HG03039 (cell line): Measurements from ENCODE around the gene CCDC175.

Experiments
- ATAC-seq: cut with Tn5 transposase; IDR thresholded peaks from one replicate; pipeline ENCODE4 v1.9.1; 2021; ENCODE audit warnings: mild to moderate bottlenecking, moderate library complexity; ENCODE audit not compliant: unreplicated experiment

The CCDC175 gene

GRCh38 chr14:59576332-59577294 is at the start of gene CCDC175:
TSS of gene CCDC175 (minus strand) at chr14:59576812. CDS start at chr14:59576775, 37 bp downstream.
- peak; percentile 95 for ATAC-seq

GRCh38 chr14:59622631-59623030 is 46.0 kb upstream of the CCDC175 start:
- ATAC-seq: no peak

DNA sequence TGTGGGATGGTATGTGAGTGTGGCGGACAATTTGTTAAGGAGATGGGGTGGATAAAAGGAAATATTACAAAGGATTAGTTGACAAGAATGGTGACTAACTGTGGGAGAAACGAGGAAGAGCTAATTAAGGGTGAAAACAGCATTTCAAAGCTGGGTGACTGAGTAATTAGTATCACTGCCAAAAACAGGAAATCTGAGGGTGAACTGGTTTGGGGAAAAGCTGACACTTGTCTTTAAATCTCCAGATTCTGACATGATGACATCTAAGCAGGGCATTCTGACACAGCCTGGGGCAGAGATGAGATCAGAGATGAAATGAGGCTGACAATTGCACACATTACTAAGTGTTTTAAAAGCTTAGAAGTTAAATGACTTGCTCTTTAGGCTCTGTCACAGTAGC is 42.4 kb upstream of the CCDC175 start:
- ATAC-seq: no peak

- ATAC-seq: no peak
These were observed 24.4 kb upstream of the CCDC175 start for GRCh38 chr14:59601056-59601455.

DNA sequence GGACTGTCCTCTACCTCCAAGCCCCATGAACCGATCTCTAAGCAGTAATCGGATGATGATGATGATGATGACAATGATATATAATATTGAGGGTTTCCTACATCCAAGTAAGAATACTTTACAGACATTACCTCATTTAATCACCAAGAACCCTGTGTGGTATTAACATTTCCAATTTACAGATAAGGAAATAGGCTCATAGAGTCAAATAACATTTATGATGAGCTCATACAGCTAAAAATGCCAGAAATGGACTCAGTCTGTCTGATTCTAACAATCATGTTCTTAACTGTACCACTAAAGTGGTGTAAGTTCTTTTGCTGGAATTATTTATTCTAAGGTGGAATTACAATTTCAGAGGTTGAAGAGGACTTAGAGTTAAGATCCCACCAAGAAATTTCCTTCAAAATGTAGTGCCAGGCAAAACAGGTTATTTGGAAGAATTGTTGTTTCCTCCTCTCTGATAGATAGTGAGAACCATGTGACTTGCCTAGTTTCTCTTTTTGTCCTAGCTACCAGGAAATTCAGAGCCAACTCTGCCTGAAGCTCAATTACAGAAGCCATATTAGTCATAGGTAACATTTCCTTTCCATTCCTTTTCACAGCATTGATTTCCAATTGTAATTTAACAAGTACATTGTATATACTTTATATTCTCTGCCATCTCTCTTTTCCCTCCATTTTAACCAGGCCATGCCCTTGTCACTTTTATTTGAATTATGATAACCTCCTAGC is 23.8 kb upstream of the CCDC175 start:
- no peak for ATAC-seq

GRCh38 chr14:59595071-59595470 is 18.5 kb upstream of the CCDC175 start:
- no peak for ATAC-seq

DNA sequence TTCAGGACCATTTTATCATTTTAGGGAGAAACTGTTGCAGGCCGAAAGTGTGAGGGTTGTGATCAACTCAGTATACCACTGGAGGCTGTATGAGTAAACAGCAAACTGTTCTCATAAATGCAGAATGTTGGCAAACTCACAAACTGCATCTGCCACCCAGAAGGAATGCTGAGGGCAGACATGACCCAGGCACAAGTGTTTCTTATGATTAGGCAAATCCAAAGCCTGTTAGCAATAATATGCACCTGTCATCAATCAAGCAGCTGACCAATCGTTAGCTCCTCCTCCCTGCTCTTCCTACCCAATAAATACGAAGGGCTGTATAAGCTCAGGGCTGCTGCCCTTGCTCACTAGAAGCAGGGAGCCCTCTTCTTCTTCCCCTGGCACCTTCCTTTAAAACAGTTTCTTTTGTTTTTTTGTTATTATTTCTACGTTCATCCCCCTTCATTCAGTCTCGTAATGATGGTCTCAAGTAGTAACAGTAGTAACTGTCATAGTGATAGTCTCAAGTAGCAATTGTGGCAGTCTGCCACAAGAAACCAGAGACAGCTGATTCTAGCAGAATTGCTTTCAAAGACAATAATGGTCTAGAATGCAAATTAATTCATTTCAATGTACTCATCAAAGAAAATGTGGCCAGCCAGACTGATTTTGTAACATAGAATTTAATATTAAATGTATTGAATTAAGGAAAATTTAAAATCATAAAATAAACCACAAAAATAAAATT is 15.2 kb upstream of the CCDC175 start:
- ATAC-seq: no peak

- no peak for ATAC-seq
These were observed 11.5 kb upstream of the CCDC175 start for GRCh38 chr14:59588101-59588500.

GRCh38 chr14:59585891-59586554 is 9.4 kb upstream of the CCDC175 start:
- no peak for ATAC-seq

- no peak for ATAC-seq
These were observed 7.1 kb upstream of the CCDC175 start for GRCh38 chr14:59583755-59584154.

GRCh38 chr14:59582845-59583509 is 6.4 kb upstream of the CCDC175 start:
- no peak for ATAC-seq

DNA sequence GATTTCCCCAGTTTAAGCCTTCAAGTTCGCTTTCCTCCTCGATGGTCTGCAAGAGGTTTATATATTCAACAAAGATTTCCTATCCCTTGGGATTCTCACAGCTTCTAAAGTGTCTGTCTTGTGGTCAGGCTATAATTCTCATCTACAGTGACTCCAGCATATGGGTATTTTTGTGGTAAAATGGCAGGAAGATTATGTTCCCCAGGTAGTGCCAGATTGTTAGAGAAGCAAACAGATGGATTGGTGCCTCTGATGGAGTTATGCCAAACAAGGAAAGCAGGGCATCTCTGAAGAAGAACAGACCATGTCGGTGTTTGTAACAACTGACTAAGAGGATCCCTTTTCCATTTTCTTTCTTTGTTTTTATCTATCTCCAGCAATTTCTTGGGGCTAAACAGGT is 5.5 kb upstream of the CCDC175 start:
- ATAC-seq: no peak

DNA sequence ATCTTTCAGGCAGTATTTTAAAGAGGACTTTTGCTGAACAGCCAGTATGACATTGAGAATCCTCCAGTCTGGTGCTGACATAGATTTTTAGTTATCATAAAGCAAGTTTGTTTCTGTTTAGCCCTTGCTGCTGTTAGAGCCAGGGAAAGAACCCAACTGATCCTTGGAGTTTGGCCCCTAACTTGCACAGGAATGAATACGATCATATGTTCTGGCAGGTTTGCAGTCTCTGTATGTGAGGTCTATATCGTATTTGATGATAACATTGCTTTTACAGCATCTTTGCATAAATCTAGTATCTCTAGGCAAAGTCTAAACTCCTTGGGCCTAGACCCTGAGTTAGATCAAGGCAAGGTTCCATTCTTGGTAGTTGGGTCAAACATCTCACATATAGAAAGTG is 4.3 kb upstream of the CCDC175 start:
- no peak for ATAC-seq

DNA sequence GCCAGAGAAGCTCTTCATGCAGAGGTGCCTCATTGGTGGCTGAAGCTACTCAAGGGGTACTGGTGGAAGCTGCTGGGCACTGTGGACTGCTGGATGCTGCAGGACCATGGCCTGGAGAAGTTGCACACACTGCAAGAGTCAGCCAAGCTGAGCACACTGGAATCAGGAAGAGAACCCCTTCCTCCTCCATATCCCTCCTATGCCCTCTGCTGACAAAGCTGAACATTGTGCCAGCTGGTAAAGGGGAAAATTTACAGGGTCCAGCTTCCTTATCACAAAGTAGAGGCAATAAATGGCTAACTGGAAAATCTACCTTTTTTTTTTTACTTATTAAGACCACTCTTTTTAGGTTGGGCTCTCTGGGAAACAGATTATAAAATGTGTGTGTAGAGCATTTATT is 6.5 kb downstream of the CCDC175 start:
- no peak for ATAC-seq

DNA sequence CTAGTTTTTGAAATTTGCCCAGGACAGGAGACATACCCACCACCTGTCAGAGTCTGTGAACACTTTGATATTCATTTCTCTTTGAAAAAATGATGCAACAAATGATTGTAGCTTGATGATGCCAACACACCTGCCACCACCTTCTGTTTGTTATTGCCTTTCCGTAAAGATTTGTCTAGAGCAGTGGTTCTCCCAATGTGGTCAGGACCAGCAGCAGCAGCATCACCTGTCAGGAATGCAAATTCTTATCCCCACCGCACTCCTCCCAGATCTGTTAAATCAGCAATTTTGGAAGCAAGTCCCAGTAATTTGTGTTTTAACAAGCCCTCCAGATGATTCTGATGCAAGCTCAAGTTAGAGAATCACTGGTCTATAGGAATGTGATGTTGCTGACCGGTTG is 9.9 kb downstream of the CCDC175 start:
- ATAC-seq: no peak

DNA sequence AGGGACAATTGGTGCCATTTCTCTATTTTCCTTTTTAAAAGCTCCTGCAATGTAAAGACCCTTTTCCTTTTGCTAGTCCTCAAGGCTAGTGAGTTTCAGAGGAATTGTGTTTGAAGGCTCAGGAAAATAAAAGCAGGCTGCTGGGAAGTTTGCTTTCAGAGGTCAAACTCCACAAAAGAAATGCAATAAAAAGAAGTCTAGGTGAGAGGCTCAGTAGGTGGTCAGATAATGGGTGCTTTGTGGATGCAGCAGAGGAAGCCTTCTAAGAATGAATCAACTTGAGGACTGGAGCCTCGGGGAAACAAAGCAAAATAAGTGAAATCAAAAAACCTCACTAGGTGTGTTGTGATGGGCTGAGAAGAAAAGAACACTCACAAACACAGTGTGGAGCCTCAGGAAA is 10.3 kb downstream of the CCDC175 start:
- no peak for ATAC-seq

DNA sequence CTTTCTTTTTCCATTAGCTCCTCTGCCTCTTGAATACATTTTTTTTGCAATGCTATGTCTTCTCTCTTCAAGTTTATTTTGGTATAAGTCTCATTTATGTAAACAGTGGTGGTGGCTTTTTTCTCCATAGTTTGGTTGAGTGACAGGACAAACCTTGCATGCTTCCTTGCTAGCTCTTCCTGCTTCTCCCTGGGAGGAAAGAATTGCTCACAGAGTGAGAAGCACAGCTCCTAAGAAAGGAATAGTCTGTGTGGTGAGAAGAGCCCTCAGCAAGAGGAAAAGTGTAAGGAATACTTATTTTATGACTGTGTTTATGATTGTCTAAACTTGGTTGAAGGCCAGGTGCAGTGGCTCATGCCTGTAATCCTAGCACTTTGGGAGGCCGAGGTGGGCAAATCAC is 11.5 kb downstream of the CCDC175 start:
- ATAC-seq: no peak

- no peak for ATAC-seq
These were observed 12.2 kb downstream of the CCDC175 start for GRCh38 chr14:59564366-59564765.

- ATAC-seq: no peak
These were observed 29.3 kb downstream of the CCDC175 start for GRCh38 chr14:59547310-59547709.

- no peak for ATAC-seq
These were observed 32.7 kb downstream of the CCDC175 start for GRCh38 chr14:59543873-59544272.
